ENCODE results near the gene SLC37A2. TPM values are rescaled to one million over a fixed set of nuclear protein-coding genes. Genes with fewer than 3 reads are reported as not detected.

The SLC37A2 gene
- total and polyA plus RNA-seq, 2 donors (not counting 3 experiments of a cell fraction or from before 2014, with no cell fraction given) = 1.1 to 1.7 TPM

GRCh38 chr11:125094731-125095130 lies 31.6 kb downstream of the SLC37A2 start:
- Histone ChIP-seq H3K4me1 (ENCODE audit: control insufficient read depth, extremely low read depth, insufficient read depth, low read length) (peaks cover 11% of the 10 kb centered on the region), H3K27ac (ENCODE audit: insufficient read depth, low read depth, low read length) (no peak overlapping the region)
- dilution Hi-C loops (cut with MboI; ENCODE audit: extremely low pct_ligation_motif_present, low sequenced_read_pairs) = no loop called here

More at GRCh38 chr11:125094731-125095130, 31.6 kb downstream of the SLC37A2 start:
- no peak for TF ChIP-seq GATA2 (IDR thresholded peaks at IDR 0.05; ENCODE audit: insufficient read depth, insufficient read length, low read depth, low read length)
- TF ChIP-seq POLR2AphosphoS5 (IDR thresholded peaks at IDR 0.05; ENCODE audit: insufficient read depth, low read depth, low read length) = no peak
- TF ChIP-seq, protein P1, sequence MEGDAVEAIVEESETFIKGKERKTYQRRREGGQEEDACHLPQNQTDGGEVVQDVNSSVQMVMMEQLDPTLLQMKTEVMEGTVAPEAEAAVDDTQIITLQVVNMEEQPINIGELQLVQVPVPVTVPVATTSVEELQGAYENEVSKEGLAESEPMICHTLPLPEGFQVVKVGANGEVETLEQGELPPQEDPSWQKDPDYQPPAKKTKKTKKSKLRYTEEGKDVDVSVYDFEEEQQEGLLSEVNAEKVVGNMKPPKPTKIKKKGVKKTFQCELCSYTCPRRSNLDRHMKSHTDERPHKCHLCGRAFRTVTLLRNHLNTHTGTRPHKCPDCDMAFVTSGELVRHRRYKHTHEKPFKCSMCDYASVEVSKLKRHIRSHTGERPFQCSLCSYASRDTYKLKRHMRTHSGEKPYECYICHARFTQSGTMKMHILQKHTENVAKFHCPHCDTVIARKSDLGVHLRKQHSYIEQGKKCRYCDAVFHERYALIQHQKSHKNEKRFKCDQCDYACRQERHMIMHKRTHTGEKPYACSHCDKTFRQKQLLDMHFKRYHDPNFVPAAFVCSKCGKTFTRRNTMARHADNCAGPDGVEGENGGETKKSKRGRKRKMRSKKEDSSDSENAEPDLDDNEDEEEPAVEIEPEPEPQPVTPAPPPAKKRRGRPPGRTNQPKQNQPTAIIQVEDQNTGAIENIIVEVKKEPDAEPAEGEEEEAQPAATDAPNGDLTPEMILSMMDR (IDR thresholded peaks at IDR 0.05; ENCODE audit: extremely low read depth in 1 of 2, insufficient read depth in 1 of 2, low read depth in 1 of 2, low read length in 2 of 2) = no peak
- TF ChIP-seq MAX (IDR thresholded peaks at IDR 0.05; ENCODE audit: insufficient read depth, insufficient read length) = no peak
- no peak for TF ChIP-seq POLR2A (IDR thresholded peaks at IDR 0.05; ENCODE audit: low read depth, low read length)
- no peak for TF ChIP-seq JUN (IDR thresholded peaks at IDR 0.05; ENCODE audit: borderline replicate concordance, insufficient read depth, insufficient read length, low read depth)
- no peak for TF ChIP-seq FOS (IDR thresholded peaks at IDR 0.05; ENCODE audit: borderline replicate concordance, insufficient read depth, low read length)
- no peak for TF ChIP-seq EZH2 (IDR thresholded peaks at IDR 0.05; ENCODE audit: borderline replicate concordance, low read depth, low read length, severe bottlenecking)
- no peak for TF ChIP-seq MYC (IDR thresholded peaks at IDR 0.05; ENCODE audit: low read depth, low read length)
- Histone ChIP-seq H3K9me1 (replicated peaks; ENCODE audit: control insufficient read depth, extremely low read depth, insufficient read depth, low read length) (no peaks in the 10 kb centered on the region), H3K4me3 (replicated peaks in 1 of 3; ENCODE audit: insufficient read depth in 1 of 3, low read depth in 1 of 3, low read length in 3 of 3) (no peak overlapping the region), H3K79me2 (ENCODE audit: control insufficient read depth, insufficient read depth, low read length) (no peaks in the 10 kb centered on the region), H2AFZ (ENCODE audit: low read depth, low read length) (no peak overlapping the region), H3K9me3 (replicated peaks; ENCODE audit: control insufficient read depth, insufficient read depth, low read length) (no peaks in the 10 kb centered on the region), H3K36me3 (ENCODE audit: control insufficient read depth in 2 of 2, extremely low read depth in 1 of 2, insufficient read depth in 2 of 2, low read length in 2 of 2) (peaks cover 0 to 3% of the 10 kb centered on the region in 2 experiments), H4K20me1 (replicated peaks; ENCODE audit: control insufficient read depth, extremely low read depth, insufficient read depth, low read length) (no peaks in the 10 kb centered on the region), H3K4me2 (ENCODE audit: insufficient read depth, low read length) (no peak overlapping the region), H3K9ac (replicated peaks; ENCODE audit: extremely low read depth, insufficient read depth, low read length) (no peak overlapping the region), H3K27me3 (ENCODE audit: control insufficient read depth in 2 of 2, insufficient read depth in 2 of 2, low read length in 2 of 2) (no peaks in the 10 kb centered on the region)
- no TSS peak for BruUV-seq (replicated peaks)
- intact Hi-C loops (cut with micrococcal nuclease) = loop anchor here (10.0 kb wide), 1 partner anchor 780 kb away; no protein-coding TSS in a partner anchor
- ChIA-PET POLR2A (no interaction called here), CTCF (interaction anchor here (0.8 to 2.3 kb wide), 2 partner anchors 12 to 251 kb away, joined by 4 to 10 read pairs; no protein-coding TSS in a partner anchor)
- FAIRE-seq (no peak), DNase-seq (ENCODE audit: low read depth, low spot score) (no peak)

Measured in endothelial cell of umbilical vein (primary cell).